DND-41 (cell line): ENCODE results near the gene DSCAM.

ENCODE experiments used
- ATAC-seq: fragments of 200-7000 bp; cut with Tn5 transposase; 3 replicates; pipeline ENCODE4 v1.9.1; 2021; ENCODE audit warnings: low read depth; ENCODE audit not compliant: insufficient read depth
- DNase-seq: peaks from one replicate; pipeline ENCODE4 v3.0.0-alpha.2; 2020
- H2AFZ ChIP-seq: 2 replicates; pipeline ENCODE4 v1.6.0; 2012; ENCODE audit warnings: low read depth, low read length
- H3K27ac ChIP-seq: 2 replicates; pipeline ENCODE4 v1.5.1; 2012; ENCODE audit warnings: low read length, inconsistent platforms
- H3K27me3 ChIP-seq: fragments of 200-600 bp; sonication (generic); 2 replicates; pipeline ENCODE4 v1.6.0; 2012; ENCODE audit warnings: low read length, mild to moderate bottlenecking, inconsistent platforms; ENCODE audit not compliant: insufficient read depth, poor library complexity
- H3K36me3 ChIP-seq: 2 replicates; pipeline ENCODE4 v1.5.1; 2012; ENCODE audit warnings: low read length, inconsistent platforms; ENCODE audit not compliant: insufficient read depth
- H3K4me1 ChIP-seq: 2 replicates; pipeline ENCODE4 v1.5.1; 2012; ENCODE audit warnings: mild to moderate bottlenecking, low read length; ENCODE audit not compliant: insufficient read depth
- H3K4me2 ChIP-seq: 2 replicates; pipeline ENCODE4 v1.6.0; 2012; ENCODE audit warnings: mild to moderate bottlenecking, moderate library complexity, low read length, inconsistent platforms; ENCODE audit not compliant: insufficient read depth
- H3K4me3 ChIP-seq, 2 experiments: fragments of 200-600 bp in 1 of 2; shearing (Covaris generic) in 1 of 2; 2 replicates each; pipeline ENCODE4 v1.5.1; 2012 to 2016; ENCODE audit warnings: inconsistent platforms in 2 of 2, low read length in 2 of 2, mild to moderate bottlenecking in 2 of 2, low read depth in 1 of 2, moderate library complexity in 1 of 2
- H3K79me2 ChIP-seq: 2 replicates; pipeline ENCODE4 v1.6.0; 2012; ENCODE audit warnings: low read length, inconsistent platforms; ENCODE audit not compliant: insufficient read depth
- H3K9ac ChIP-seq: 2 replicates; pipeline ENCODE4 v1.6.0; 2012; ENCODE audit warnings: low read depth, mild to moderate bottlenecking, inconsistent platforms, low read length, moderate library complexity
- H3K9me3 ChIP-seq: 2 replicates; pipeline ENCODE4 v1.5.1; 2012; ENCODE audit warnings: low read length, moderate library complexity, mild to moderate bottlenecking, inconsistent platforms; ENCODE audit not compliant: insufficient read depth, severe bottlenecking
- H4K20me1 ChIP-seq: 2 replicates; pipeline ENCODE4 v1.6.0; 2012; ENCODE audit warnings: low read length; ENCODE audit not compliant: insufficient read depth
- CTCF ChIP-seq: IDR thresholded peaks from 2 replicates; pipeline ENCODE4 v1.5.1; 2012; ENCODE audit warnings: borderline replicate concordance, low read length, moderate library complexity, mild to moderate bottlenecking; ENCODE audit not compliant: poor library complexity, severe bottlenecking; ENCODE audit errors: extremely low read depth
- EZH2 ChIP-seq: IDR thresholded peaks from 3 replicates; pipeline ENCODE4 v1.6.1; 2012; ENCODE audit warnings: borderline replicate concordance, low read depth, mild to moderate bottlenecking, moderate library complexity, low read length, inconsistent platforms; ENCODE audit not compliant: severe bottlenecking

The DSCAM gene

GRCh38 chr21:40340357-40340756 is 506.6 kb downstream of the DSCAM start:
- Histone ChIP-seq H3K27ac (no peak overlapping the region), H3K36me3 (no peaks in the 10 kb centered on the region), H3K9ac (no peak overlapping the region), H2AFZ (no peak overlapping the region), H3K4me3 (no peak overlapping the region), H3K4me2 (no peak overlapping the region), H3K27me3 (peaks cover 6% of the 10 kb centered on the region), H3K9me3 (no peaks in the 10 kb centered on the region), H4K20me1 (no peaks in the 10 kb centered on the region), H3K4me1 (no peaks in the 10 kb centered on the region), H3K79me2 (no peaks in the 10 kb centered on the region)
- ATAC-seq (no peak), DNase-seq (no peak)
- TF ChIP-seq EZH2 (no peak), CTCF (no peak)

GRCh38 chr21:40339050-40339449 is 507.9 kb downstream of the DSCAM start:
- no peak overlapping the region for H3K27ac ChIP-seq
- H3K9ac ChIP-seq, result no peak overlapping the region
- no peaks in the 10 kb centered on the region for H3K79me2 ChIP-seq
- DNase-seq, result no peak
- H4K20me1 ChIP-seq, result no peaks in the 10 kb centered on the region
- no peak overlapping the region for H3K4me3 ChIP-seq
- no peak overlapping the region for H3K4me2 ChIP-seq
- no peak for ATAC-seq
- H3K27me3 ChIP-seq, result peaks cover 15% of the 10 kb centered on the region
- no peaks in the 10 kb centered on the region for H3K4me1 ChIP-seq
- H3K9me3 ChIP-seq, result no peaks in the 10 kb centered on the region
- H2AFZ ChIP-seq, result no peak overlapping the region
- no peaks in the 10 kb centered on the region for H3K36me3 ChIP-seq
- TF ChIP-seq CTCF (no peak), EZH2 (no peak)

GRCh38 chr21:40337981-40338380 is 509.0 kb downstream of the DSCAM start:
- TF ChIP-seq CTCF (no peak), EZH2 (no peak)
- Histone ChIP-seq H3K9ac (no peak overlapping the region), H3K9me3 (no peaks in the 10 kb centered on the region), H3K4me2 (no peak overlapping the region), H3K4me1 (no peaks in the 10 kb centered on the region), H3K79me2 (no peaks in the 10 kb centered on the region), H3K36me3 (no peaks in the 10 kb centered on the region), H3K27me3 (peaks cover 15% of the 10 kb centered on the region), H2AFZ (no peak overlapping the region), H4K20me1 (no peaks in the 10 kb centered on the region), H3K27ac (no peak overlapping the region), H3K4me3 (no peak overlapping the region)
- ATAC-seq (no peak), DNase-seq (no peak)

GRCh38 chr21:40335704-40336103 is 511.3 kb downstream of the DSCAM start:
- DNase-seq (no peak), ATAC-seq (no peak)
- Histone ChIP-seq H3K9ac (no peak overlapping the region), H3K4me3 (no peak overlapping the region), H3K27ac (no peak overlapping the region), H3K4me1 (no peaks in the 10 kb centered on the region), H4K20me1 (no peaks in the 10 kb centered on the region), H3K36me3 (no peaks in the 10 kb centered on the region), H3K4me2 (no peak overlapping the region), H3K79me2 (no peaks in the 10 kb centered on the region), H2AFZ (no peak overlapping the region), H3K9me3 (no peaks in the 10 kb centered on the region), H3K27me3 (peaks cover 15% of the 10 kb centered on the region)
- TF ChIP-seq CTCF (no peak), EZH2 (no peak)
